ENCODE measurements around the gene RGMB.

Gene RGMB

DNA sequence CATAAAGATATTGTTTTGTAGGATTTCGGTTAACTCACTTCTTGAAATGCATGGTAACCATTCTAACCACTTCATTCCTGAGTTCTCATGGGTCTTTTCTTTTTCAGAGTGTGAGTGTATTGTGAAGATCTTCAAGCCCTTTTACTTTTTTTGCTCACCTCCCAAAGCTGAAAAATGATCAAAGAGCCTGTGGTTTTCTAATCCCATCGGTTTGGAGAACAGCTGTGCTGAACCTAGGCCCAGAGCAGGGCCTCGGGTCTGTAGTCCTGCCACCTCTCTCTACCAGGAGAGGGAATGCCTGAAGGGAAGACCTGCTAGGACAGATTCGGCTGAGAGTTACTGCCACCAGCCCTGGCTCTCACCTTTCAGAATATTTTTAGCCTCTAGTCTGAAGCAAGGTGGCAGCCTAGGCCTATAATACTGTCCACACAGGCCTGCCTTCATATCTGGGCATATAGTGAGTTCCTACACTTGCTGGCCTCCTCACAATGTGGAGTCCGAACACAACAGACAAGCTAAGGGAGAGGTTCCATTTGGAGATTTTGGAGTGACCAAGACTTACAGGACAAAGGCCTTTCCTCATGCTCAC, 13.8 kb downstream of the RGMB start:
- no peak for DNase-seq

DNA sequence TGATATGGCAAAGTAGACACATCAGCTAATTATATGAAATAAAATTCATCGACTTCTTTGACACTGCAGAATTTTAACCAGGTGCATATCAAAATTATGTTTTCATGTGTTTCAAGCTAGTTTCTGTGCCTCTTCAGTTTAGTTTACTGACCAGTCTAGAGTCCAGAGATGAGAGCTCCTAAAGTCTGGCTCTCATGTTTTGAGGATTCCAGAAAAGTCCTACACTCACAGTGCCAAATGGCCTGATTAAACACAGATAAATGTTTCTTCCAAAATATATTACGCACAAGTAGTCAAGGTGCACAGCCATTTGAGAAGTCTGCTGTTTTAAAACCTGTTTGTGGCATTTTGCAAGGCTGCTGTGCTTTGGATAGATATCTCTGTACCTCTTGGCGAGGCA, 15.6 kb downstream of the RGMB start:
- no peak for DNase-seq

DNA sequence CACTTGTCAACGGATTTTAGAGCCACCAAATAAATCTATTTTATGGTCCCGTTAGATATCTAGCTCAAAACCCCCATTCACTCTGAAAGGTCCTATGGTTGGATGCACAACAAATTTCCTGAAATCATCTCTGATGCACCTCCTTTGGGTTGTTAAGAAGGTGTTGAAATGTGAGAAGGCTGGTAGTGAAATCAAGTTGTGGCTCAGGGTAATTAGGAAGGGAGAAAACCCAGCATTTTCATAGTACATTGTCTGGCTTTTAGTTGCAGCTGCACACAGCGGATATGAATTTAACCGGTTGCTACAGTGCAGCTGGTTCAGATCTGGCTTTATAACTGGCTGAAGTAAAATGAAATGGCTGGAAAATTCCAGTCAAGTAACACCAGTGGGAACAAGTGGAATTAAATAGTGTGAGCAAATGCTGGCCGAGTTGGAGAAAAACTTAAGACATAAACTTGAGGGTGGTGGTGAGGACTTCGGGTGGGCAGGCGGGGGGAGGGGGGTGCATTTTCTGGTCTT, 17.6 kb downstream of the RGMB start:
- DNase-seq = no peak

DNA sequence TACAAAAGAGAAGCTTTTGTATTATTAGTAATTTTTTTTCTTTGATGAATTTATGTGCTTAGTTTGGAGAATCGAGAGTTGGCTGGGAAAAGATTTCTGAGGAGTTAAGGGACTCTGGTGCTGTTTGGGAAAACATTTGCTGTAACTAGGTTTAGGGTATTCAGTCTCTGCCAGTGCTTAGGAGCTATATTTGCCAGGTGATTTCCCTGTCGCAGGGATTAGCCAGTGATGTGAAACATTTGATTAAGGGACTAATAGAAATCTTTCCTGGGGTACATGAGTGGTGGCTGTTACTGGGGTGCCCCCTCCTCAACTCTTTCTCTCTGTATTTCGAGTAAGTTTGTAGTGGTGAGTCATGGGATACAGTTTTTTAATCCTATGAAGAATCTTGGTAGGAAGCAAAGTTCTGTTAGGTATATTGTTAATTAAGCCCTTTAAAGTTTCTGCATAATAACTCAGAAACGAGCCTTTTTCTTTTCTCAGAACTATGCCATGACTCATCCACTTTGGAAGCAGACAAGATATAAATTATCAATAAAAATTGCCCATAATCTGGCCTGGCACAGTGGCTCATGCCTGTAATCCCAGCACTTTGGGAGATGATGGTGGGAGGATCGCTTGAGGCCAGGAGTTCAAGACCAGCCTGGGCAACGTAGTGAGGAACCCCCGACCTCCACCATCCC, 18.6 kb downstream of the RGMB start:
- no peak for DNase-seq

DNA sequence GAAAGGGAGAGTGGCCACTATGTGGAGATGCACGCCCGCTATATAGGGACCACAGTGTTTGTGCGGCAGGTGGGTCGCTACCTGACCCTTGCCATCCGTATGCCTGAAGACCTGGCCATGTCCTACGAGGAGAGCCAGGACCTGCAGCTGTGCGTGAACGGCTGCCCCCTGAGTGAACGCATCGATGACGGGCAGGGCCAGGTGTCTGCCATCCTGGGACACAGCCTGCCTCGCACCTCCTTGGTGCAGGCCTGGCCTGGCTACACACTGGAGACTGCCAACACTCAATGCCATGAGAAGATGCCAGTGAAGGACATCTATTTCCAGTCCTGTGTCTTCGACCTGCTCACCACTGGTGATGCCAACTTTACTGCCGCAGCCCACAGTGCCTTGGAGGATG, 19.8 kb downstream of the RGMB start:
- no peak for DNase-seq

DNA sequence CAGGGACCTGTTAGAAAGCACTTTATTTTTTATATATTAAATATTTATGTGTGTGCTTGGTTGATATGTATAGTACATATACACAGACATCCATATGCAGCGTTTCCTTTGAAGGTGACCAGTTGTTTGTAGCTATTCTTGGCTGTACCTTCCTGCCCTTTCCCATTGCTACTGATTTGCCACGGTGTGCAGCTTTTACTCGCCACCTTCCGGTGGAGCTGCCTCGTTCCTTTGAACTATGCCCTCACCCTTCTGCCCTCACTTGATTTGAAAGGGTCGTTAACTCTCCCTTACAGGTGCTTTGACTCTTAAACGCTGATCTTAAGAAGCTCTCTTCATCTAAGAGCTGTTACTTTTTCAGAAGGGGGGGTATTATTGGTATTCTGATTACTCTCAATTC, 20.5 kb downstream of the RGMB start:
- DNase-seq = no peak

DNA sequence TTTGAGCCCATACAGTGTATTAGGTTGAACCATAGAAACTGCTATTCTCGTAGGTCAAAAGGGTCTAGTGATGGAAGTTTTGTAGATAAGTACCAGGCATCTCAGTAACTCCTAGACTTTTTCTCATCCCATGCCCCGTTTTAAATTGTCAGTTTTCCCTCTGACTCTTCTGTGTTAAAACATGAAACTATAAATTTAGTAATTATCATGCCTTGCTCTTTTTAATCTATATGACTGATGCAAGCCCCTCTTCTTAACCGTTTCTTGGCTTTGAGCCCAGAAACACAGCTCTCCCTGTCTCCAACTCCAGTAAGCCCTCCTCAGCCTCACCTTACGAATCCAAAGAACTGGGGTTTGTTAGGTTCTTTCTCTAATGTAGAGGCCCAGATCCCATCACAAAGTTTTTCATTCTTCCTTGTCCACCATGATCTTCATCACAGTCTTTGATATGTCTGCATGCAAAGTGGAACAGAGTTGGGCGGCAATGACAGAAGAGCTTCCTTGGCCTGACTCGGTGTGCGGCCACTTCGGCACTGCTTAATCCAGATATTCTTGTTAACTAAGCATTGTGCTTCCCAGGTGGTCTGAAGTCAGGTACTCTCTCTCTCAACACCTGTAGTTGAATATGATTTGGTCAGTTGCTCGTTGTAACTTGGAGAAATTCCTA, 21.1 kb downstream of the RGMB start:
- no peak for DNase-seq

DNA sequence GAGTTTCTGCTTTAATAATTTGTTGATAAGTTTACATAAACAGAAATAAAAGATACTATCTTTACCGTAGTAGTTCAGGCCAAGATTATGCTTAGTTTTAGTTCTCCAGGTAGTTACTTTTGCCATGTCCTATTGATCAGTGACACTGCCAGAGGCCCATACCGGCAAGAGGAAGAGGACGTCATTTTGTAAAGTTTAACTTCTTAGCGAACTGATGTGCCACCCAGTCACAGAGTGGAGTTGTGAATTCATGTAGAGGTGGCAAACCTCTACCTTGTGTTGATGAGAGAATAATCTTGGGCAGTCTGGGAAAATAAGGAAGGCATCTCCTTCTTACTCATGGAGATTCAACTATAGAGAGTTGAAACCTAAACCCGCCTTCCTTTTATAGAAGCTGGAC, 21.8 kb downstream of the RGMB start:
- DNase-seq = no peak

DNA sequence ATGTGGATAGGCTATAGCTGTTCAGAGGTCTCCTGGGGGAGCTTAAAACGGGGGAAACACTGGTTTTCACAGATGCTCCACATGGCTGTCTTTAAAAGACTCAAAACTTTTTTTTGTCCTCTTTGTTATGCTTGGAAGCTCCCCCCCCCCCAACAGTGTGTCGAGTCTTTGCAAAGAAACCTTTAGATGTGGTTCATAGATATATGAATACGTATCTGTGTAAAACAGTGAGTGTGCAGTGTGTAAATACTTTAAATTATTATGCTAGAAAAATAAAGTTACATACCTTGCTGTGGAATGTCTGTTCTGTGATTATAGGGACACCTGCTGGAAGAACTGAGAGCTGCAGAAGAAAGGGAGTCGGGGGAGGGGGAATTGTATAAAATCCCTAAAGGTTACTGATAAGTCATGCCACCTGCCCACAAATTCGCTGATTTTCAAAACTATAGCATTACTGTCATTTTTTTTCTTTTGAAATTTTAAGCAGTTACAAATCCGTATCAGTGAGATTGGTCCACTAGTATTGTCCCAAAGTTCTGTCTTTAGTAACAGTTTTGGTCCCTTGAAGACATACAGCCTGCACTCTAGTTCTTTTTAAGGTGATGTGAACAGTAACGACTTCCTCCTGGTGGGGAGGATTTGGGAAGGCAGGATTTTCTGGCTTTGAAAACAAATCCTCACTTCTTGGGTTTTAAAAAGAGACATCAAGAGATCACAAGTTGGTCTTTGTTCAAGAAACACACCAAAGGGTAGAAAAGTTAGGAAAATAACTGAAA, 22.9 kb downstream of the RGMB start:
- peak; percentile 58 to 68 for DNase-seq

DNA sequence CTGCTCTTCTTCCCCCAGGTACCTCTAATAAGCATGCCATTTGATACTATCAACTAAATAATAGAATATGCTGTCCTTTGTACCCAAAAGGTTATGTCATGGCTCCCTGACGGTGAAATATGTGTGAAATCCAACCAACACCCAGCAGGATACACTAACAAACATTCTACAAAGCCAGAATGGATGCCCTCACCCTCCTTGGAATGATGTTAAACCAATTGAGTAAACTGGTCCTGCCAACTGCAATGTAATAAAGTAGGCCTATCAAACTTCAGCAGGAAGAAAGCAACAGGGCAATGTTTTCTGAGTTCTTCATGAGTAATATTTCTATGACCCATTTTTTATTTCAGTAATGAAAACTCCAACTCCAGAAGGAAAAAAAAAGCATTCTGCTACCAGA, 24.9 kb downstream of the RGMB start:
- no peak for DNase-seq

DNA sequence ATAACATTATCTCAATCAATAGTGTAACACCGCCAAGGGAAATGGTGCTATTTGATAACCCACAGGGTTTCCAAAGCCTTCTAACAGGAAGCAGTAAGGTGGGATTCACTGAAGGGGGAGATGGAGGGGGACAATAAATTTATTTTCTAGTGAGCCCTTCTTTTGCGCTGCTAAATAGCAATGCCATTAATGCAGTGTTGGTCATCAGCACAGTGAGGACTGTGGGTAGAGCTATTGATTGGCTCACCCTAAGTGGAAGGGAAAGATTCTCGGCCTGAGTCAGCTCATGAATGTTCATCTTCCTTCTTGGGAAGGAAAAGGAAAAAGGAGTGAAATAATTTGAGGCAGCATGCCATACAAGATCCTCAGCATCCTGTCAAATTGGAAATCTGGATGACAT, 25.4 kb downstream of the RGMB start:
- DNase-seq = no peak

DNA sequence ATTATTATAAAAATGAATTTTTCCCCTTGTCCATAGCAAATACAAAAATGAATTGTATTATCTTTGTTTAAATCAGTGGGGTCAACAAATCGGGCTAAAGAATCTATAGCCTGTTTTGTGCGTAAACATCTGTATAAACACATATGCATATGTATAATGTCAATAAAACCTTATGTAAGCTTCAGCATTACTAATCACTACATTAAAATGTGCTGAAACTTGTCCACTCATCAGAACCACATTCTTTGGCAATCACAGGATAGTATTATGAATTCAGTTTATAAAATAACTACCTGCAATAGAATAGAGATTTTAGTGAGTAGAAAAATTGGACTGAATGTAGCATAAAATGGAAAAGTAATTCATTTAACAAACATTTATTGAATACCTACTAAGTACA, 30.6 kb downstream of the RGMB start:
- no peak for DNase-seq

DNA sequence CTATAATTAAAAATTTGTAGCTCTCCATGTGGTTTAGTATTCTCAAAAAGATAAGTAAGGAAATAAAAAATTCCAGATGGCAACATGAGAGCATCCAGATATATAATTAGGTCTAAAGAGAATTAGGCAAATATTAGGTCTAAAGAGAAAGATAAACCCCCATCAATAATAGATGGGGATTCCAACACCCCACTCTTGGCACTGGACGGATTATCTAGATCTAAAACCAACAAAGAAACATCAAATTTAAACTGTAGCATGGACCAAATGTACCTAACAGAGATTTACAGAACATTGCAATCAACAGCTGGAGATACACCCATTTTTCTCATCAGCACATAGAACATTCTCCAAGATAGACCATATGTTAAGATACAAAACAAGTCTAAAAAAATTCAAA, 31.6 kb downstream of the RGMB start:
- DNase-seq = no peak

DNA sequence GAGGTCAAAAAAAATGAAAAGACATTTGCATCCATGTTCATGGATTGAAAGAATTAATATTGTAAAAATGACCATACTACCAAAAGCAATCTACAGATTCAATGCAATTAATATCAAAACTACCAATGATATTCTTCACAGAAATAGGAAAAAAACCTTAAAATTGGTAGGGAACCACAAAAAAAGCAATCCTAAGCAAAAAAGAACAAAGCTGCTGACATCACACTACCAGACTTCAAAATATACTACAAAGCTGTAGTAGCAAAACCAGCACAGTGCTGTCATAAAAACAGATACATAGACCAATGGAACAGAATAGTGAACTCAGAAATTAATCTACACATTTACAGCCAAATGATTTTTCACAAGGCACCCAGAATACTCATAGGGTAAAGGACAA, 34.3 kb downstream of the RGMB start:
- DNase-seq = no peak

DNA sequence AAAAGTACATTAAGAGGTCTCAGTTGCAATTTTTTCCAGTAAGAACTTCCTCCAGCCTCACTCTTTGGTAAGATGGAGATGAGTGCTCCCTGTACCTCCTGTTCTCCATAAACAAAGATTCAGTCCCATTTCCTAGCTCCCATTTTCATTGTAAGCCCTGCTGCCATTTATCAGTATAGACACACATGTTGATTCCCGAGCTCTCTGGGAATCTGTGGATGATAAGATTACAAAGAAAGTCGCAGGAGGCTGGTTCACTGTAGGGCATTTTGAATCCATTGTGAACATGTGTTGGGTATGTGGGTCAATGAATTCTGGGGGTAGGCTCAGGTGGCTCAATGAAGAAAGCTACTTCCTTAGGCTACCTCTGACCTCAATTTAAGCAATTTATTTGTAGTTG, 36.7 kb downstream of the RGMB start:
- DNase-seq = no peak

DNA sequence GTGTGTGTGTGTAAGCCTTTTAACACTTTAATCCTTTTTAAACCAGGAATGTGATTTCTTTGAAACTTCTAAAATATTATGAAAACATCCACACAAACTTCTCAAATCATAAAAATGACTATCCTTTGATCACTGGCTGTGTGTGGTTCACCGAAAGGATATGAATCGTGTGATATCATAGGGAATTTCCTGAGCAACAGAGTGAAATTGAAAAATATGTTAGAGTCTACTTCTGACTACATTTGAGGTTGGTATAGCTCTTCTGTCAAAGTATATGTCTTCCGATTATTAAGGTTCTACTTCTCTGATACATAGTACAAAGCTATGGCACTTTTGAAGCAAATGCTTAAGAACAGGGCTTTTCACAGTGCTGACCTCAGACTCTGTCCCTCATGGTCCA, 40.3 kb downstream of the RGMB start:
- DNase-seq = no peak

DNA sequence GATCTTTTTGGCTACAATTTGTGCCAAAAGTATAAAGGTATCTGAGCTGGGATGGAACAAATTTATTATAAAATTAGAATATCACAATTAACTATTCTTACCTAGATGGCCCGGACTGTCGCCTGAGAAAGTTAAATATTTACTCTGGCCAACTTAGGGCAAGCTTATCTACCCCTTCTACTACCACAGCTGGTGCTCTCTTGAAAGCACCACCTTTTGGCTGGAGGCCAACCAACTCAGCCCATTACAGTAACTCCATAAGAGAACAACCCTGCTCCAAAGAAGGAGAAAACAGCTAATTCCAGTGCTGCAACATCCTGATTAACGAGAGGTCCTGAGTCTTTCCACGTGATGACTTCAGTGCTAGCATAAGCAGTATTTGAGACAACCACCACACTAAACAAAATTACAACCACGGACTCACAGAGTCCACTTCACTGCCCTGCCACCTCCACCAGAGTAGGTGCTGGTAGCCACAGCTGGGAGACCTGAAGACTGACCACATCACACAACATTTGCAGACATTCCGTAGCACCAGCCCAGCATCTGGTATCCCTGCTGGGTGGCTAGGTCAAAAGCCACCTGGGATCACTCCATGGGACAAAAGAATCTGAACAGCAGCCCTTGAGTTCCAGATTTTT, 43.2 kb downstream of the RGMB start:
- no peak for DNase-seq

DNA sequence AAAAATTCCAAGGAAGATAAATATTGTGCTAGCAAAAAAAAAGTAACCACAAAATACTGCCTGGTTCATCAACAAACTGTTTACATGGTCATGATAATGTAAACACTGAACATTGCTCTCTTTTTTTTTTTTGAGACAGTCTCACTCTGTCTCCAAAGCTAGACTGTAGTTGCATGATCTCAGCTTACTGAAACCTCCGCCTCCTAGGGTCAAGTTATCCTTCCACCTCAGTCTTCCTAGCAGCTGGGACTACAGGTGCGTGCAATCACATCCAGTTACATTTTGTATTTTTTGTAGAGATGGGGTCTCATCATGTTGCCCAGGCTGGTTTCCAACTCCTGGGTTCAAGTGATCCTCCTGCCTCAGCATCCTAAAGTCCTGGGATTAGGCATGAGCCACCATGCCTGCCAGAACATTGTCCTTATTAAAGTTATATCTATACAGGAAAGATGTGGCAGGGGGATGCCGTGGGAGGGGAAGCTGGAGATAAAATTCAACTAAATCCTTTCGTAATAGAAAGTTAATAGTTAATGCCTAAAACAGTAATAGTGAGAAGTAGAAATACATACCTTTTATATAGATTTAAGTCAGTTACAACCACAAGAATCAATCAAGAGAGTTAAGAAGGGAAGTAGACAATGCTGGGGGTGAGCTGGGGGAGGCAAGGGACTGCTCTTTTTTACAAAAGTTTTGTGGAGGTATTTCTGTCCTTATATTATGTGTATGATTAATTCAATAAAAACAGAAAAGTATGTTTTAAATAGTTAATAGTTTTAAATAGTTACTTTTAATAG, 52.3 kb downstream of the RGMB start:
- DNase-seq = no peak

DNA sequence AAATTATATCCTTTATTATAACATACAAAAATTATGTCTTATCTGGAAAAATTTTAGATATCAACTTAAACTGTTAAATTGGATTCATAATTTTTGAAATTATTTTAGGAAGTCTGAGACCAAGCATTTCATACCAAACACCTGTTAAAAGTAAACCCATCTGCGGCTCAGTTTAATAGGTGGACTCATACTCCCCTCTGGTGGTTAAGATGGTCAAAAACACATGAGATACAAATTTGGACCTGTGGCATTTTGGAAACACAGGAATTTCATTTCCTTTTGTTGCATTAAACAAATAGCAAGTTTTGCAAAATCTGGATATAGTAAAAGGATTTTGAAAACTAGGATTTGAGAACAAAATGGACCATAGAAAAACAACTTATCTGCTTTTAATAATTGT, 53.7 kb downstream of the RGMB start:
- DNase-seq = peak; percentile 3 to 17

DNA sequence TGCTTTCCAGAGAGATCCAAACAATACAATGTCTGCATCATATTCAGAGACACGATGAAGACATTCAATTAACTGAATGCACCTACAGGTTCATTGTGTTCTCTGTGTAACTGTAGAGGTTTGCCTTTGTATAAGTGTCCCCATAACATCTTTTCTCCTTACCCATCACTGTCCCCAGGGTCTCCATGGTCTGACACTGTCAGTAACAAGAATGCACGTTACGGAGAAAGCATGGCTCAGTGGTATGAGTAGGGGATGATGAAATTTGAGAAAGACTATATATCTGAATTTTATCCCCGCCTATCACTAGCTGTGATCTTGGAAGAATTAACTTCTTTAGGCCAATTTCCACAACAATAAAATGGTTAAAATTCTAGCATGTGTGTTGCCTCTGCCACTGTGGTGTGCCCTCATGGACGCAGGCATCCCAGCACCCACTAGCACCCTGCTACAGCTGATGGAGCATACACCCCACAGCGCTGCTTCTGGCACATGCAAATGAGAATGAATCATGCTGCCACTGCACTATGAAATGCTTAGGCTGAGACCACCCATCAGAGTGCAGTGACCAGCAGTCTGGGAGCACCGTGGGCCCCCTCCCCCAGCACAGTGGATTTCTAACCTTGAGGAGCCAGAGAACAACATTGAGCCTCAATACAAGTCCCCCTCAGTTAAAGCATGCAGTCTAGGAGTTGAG, 54.3 kb downstream of the RGMB start:
- DNase-seq = no peak

DNA sequence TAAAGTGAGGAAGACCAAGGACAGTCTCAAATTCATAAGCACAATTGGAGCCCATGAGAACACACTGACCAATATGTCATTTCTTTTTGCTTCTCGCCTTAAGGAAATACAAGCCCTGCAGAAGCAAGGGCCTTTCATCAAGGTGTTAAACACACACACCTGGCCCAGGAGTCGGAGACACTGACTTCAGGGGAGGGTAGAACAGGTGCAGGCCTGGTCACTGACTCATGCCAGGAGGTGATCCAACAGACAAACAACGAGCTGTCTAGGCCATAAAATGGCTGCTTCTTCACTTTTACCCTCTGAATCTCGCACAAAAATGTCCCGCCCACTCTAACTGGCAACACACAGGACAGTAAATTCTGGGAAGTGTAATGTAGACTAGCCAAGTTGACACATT, 62.7 kb downstream of the RGMB start:
- DNase-seq = no peak

All from Kasumi-1 (cell line).